BE2C (cell line): ENCODE results near the gene GAREM1.

Experiments used
- DNase-seq: peaks from one replicate; pipeline ENCODE4 v3.0.0-alpha.2; 2020
- H3K27me3 ChIP-seq: fragments of 250-450 bp; sonication (Bioruptor Pico); 2 replicates; pipeline ENCODE4 v1.5.1; 2020; ENCODE audit warnings: mild to moderate bottlenecking
- H3K36me3 ChIP-seq: fragments of 250-450 bp; sonication (Bioruptor Pico); 2 replicates; pipeline ENCODE4 v1.5.1; 2020; ENCODE audit warnings: mild to moderate bottlenecking
- H3K4me1 ChIP-seq: fragments of 250-450 bp; sonication (Bioruptor Pico); 2 replicates; pipeline ENCODE4 v1.5.1; 2020
- H3K4me3 ChIP-seq: 2 replicates; pipeline ENCODE4 v1.5.1; 2011; ENCODE audit warnings: low read depth, low read length
- H3K9me3 ChIP-seq: fragments of 250-450 bp; sonication (Bioruptor Pico); 2 replicates; pipeline ENCODE4 v1.5.1; 2020
- TF ChIP-seq, protein P1 (sequence below): IDR thresholded peaks from 2 replicates; pipeline ENCODE4 v1.5.1; 2012; ENCODE audit warnings: mild to moderate bottlenecking, low read depth, low read length

The GAREM1 gene

GRCh38 chr18:32339045-32339444 is 131.6 kb downstream of the GAREM1 start:
- Histone ChIP-seq H3K27me3 (no peaks in the 10 kb centered on the region), H3K36me3 (no peaks in the 10 kb centered on the region), H3K4me1 (no peaks in the 10 kb centered on the region), H3K9me3 (no peaks in the 10 kb centered on the region), H3K4me3 (no peak overlapping the region)
- DNase-seq = no peak
- TF ChIP-seq, protein P1, sequence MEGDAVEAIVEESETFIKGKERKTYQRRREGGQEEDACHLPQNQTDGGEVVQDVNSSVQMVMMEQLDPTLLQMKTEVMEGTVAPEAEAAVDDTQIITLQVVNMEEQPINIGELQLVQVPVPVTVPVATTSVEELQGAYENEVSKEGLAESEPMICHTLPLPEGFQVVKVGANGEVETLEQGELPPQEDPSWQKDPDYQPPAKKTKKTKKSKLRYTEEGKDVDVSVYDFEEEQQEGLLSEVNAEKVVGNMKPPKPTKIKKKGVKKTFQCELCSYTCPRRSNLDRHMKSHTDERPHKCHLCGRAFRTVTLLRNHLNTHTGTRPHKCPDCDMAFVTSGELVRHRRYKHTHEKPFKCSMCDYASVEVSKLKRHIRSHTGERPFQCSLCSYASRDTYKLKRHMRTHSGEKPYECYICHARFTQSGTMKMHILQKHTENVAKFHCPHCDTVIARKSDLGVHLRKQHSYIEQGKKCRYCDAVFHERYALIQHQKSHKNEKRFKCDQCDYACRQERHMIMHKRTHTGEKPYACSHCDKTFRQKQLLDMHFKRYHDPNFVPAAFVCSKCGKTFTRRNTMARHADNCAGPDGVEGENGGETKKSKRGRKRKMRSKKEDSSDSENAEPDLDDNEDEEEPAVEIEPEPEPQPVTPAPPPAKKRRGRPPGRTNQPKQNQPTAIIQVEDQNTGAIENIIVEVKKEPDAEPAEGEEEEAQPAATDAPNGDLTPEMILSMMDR = no peak

GRCh38 chr18:32337821-32338220 is 132.9 kb downstream of the GAREM1 start:
- Histone ChIP-seq H3K36me3 (no peaks in the 10 kb centered on the region), H3K27me3 (no peaks in the 10 kb centered on the region), H3K9me3 (no peaks in the 10 kb centered on the region), H3K4me1 (no peaks in the 10 kb centered on the region), H3K4me3 (no peak overlapping the region)
- TF ChIP-seq, protein P1 = no peak
- DNase-seq = no peak

DNA sequence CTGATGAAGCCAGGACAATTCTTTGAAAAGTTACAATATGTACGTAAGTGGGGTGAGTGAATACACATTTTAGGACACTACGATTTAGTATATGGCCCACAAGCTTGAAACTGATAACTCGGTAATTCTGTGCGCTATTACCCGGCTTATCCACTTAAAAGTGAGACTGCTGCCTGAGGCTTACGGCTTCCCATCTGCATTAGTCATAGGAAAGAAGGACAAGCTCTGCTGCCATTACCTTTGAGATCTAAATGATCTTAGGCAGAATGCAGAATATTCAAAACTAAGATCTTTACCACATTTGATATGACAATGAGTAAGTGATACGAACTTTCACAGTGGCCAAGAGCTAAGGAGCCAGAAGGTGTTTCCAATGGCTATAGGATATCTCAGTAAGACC is 133.3 kb downstream of the GAREM1 start:
- no peaks in the 10 kb centered on the region for H3K36me3 ChIP-seq
- no peak overlapping the region for H3K4me3 ChIP-seq
- no peaks in the 10 kb centered on the region for H3K4me1 ChIP-seq
- TF ChIP-seq, protein P1 = no peak
- no peak for DNase-seq
- H3K9me3 ChIP-seq = no peaks in the 10 kb centered on the region
- no peaks in the 10 kb centered on the region for H3K27me3 ChIP-seq

DNA sequence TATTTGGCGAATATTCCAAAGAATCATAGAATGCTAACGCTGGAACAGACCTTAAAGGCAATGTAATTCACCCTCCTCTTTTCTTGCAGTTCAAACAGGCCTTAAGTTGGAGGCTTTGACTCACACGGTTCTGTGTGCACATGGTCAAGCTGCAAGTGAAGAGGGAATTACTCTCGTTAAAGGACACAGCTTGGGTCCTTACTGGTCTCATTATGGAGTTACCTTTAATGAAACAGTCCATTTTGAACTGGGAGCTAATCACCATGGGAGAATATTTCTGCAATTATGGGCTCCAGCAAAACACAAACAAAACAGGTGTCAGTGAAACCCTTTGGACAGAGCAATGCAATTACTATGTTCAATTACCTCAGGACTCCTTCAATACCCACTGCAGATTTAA is 135.5 kb downstream of the GAREM1 start:
- Histone ChIP-seq H3K9me3 (no peaks in the 10 kb centered on the region), H3K4me3 (no peak overlapping the region), H3K36me3 (no peaks in the 10 kb centered on the region), H3K27me3 (no peaks in the 10 kb centered on the region), H3K4me1 (no peaks in the 10 kb centered on the region)
- DNase-seq = no peak
- TF ChIP-seq, protein P1 = no peak

- no peak for DNase-seq
- no peaks in the 10 kb centered on the region for H3K9me3 ChIP-seq
Measured at GRCh38 chr18:32333781-32334180, 136.9 kb downstream of the GAREM1 start.

GRCh38 chr18:32332708-32333107 is 138.0 kb downstream of the GAREM1 start:
- Histone ChIP-seq H3K27me3 (no peaks in the 10 kb centered on the region), H3K4me1 (no peaks in the 10 kb centered on the region), H3K9me3 (no peaks in the 10 kb centered on the region), H3K4me3 (no peak overlapping the region), H3K36me3 (no peaks in the 10 kb centered on the region)
- TF ChIP-seq, protein P1 = no peak
- DNase-seq = no peak

More at GRCh38 chr18:32333781-32334180, 136.9 kb downstream of the GAREM1 start:
- no peaks in the 10 kb centered on the region for H3K36me3 ChIP-seq
- TF ChIP-seq, protein P1 = no peak
- no peak overlapping the region for H3K4me3 ChIP-seq
- H3K4me1 ChIP-seq = no peaks in the 10 kb centered on the region
- H3K27me3 ChIP-seq = no peaks in the 10 kb centered on the region
